Measurements from ENCODE around the gene BMERB1.

Gene BMERB1

GRCh38 chr16:15492091-15492740 is 57.8 kb downstream of the BMERB1 start:
- Histone ChIP-seq H2AFZ (no peak overlapping the region), H3K4me2 (ENCODE audit: low read length) (no peak overlapping the region), H3K9ac (no peak overlapping the region), H3K4me1 (no peaks in the 10 kb centered on the region), H3K4me3 (ENCODE audit: low read depth, low read length) (no peak overlapping the region), H3K79me2 (peaks cover 8% of the 10 kb centered on the region), H3K27ac (no peak overlapping the region), H3K27me3 (ENCODE audit: control insufficient read depth, insufficient read depth, low read length) (no peaks in the 10 kb centered on the region), H3K36me3 (ENCODE audit: control insufficient read depth, insufficient read depth, low read length) (no peaks in the 10 kb centered on the region), H3K9me3 (ENCODE audit: control insufficient read depth, low read length) (no peaks in the 10 kb centered on the region)
- TF ChIP-seq, protein P1, sequence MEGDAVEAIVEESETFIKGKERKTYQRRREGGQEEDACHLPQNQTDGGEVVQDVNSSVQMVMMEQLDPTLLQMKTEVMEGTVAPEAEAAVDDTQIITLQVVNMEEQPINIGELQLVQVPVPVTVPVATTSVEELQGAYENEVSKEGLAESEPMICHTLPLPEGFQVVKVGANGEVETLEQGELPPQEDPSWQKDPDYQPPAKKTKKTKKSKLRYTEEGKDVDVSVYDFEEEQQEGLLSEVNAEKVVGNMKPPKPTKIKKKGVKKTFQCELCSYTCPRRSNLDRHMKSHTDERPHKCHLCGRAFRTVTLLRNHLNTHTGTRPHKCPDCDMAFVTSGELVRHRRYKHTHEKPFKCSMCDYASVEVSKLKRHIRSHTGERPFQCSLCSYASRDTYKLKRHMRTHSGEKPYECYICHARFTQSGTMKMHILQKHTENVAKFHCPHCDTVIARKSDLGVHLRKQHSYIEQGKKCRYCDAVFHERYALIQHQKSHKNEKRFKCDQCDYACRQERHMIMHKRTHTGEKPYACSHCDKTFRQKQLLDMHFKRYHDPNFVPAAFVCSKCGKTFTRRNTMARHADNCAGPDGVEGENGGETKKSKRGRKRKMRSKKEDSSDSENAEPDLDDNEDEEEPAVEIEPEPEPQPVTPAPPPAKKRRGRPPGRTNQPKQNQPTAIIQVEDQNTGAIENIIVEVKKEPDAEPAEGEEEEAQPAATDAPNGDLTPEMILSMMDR (IDR thresholded peaks at IDR 0.05), result no peak

GRCh38 chr16:15493466-15494180 is 59.2 kb downstream of the BMERB1 start:
- Histone ChIP-seq H3K27ac (no peak overlapping the region), H3K9ac (no peak overlapping the region), H3K4me3 (ENCODE audit: low read depth, low read length) (no peak overlapping the region), H3K27me3 (ENCODE audit: control insufficient read depth, insufficient read depth, low read length) (no peaks in the 10 kb centered on the region), H2AFZ (no peak overlapping the region), H3K36me3 (ENCODE audit: control insufficient read depth, insufficient read depth, low read length) (no peaks in the 10 kb centered on the region), H3K79me2 (peaks cover 8% of the 10 kb centered on the region), H3K4me2 (ENCODE audit: low read length) (no peak overlapping the region), H3K9me3 (ENCODE audit: control insufficient read depth, low read length) (no peaks in the 10 kb centered on the region), H3K4me1 (no peaks in the 10 kb centered on the region)
- TF ChIP-seq, protein P1 (IDR thresholded peaks at IDR 0.05), result no peak

- Histone ChIP-seq H3K27me3 (ENCODE audit: control insufficient read depth, insufficient read depth, low read length) (no peaks in the 10 kb centered on the region), H3K9ac (no peak overlapping the region), H3K9me3 (ENCODE audit: control insufficient read depth, low read length) (no peaks in the 10 kb centered on the region), H2AFZ (no peak overlapping the region), H3K4me2 (ENCODE audit: low read length) (no peak overlapping the region), H3K36me3 (ENCODE audit: control insufficient read depth, insufficient read depth, low read length) (no peaks in the 10 kb centered on the region), H3K27ac (no peak overlapping the region), H3K79me2 (peaks cover 8% of the 10 kb centered on the region), H3K4me1 (no peaks in the 10 kb centered on the region), H3K4me3 (ENCODE audit: low read depth, low read length) (no peak overlapping the region)
- TF ChIP-seq, protein P1 (IDR thresholded peaks at IDR 0.05), result no peak
Observed at GRCh38 chr16:15494236-15494635, 59.8 kb downstream of the BMERB1 start.

- Histone ChIP-seq H3K36me3 (ENCODE audit: control insufficient read depth, insufficient read depth, low read length) (no peaks in the 10 kb centered on the region), H2AFZ (no peak overlapping the region), H3K9me3 (ENCODE audit: control insufficient read depth, low read length) (no peaks in the 10 kb centered on the region), H3K79me2 (peaks cover 5% of the 10 kb centered on the region), H3K4me2 (ENCODE audit: low read length) (no peak overlapping the region), H3K27ac (no peak overlapping the region), H3K4me3 (ENCODE audit: low read depth, low read length) (no peak overlapping the region), H3K4me1 (no peaks in the 10 kb centered on the region), H3K9ac (no peak overlapping the region), H3K27me3 (ENCODE audit: control insufficient read depth, insufficient read depth, low read length) (no peaks in the 10 kb centered on the region)
- TF ChIP-seq, protein P1 (IDR thresholded peaks at IDR 0.05), result no peak
Observed at GRCh38 chr16:15495898-15496297, 61.5 kb downstream of the BMERB1 start.

All from parathyroid adenoma (tissue), 2 donors.